Cardiac septum (tissue), 1 donor: ENCODE measurements around the gene LYRM4. TPM values are rescaled to one million over a fixed set of nuclear protein-coding genes. Genes with fewer than 3 reads are reported as not detected.
A peak's percentile ranks its signal among the peaks of the same experiment; 100 is the strongest.
"Not testable (repeated sequence)": the region's sequence is repeated elsewhere in the genome, so short reads cannot be mapped to it uniquely, and the experiment has no call there.

Experiments used
- DNase-seq: peaks from one replicate; pipeline ENCODE4 v3.0.0-alpha.2; 2020; ENCODE audit warnings: low spot score
- intact Hi-C: fragments of 100-400 bp; cut with DNase I; formaldehyde crosslinking; loops from one replicate; pipeline ENCODE4 v1.14.0; 2022
- total RNA-seq: library from RNA; stranded (reverse); fragmentation: NEBNext Ultra II Directional; extraction: Animal tissue kit (Norgen Biotek cat#: 25700); gene quantifications from one replicate; pipeline ENCODE4 v1.2.1, GENCODE V29; 2021
- donor health status: DM: no; HTN: no; CAD: no.

The LYRM4 gene
- total RNA-seq, 1 donor from 2014 or later: 21.1 TPM

GRCh38 chr6:5136851-5137250 lies 123.9 kb downstream of the LYRM4 start:
- DNase-seq: no peak
- intact Hi-C loops: no loop called here

DNA sequence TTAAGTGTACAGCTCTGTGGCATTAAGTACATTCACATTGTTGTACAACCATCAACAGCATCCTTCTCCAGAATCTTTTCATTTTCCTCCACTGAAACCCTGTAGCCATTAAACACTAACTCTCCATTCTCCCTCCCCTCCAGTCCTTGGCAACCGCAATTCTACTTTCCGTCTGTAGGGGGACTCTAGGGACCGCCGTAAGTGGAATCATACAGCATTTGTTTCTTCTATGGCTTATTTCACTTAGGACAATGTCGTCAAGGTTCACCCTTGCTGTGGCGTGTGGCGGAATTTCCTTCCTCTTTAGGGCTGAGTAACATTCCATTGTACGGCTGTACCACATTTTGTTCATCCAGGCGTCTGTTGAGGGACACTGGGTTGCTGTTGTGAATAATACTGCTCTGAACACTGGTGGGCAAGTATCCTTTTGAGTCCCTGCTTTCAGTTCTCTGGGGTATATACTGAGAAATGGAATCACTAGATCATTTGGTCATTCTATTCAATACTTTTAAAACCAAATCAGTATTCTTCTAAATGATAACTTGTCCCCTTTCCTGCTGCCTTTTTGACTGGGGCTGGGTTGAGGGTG lies 124.9 kb downstream of the LYRM4 start:
- intact Hi-C loops: no loop called here
- DNase-seq: no peak

- DNase-seq: no peak
- intact Hi-C loops: no loop called here
Observed at GRCh38 chr6:5133943-5134342, 126.8 kb downstream of the LYRM4 start.

- intact Hi-C loops: no loop called here
- peak; percentile 86 for DNase-seq
Observed at GRCh38 chr6:5132731-5133130, 128.0 kb downstream of the LYRM4 start.

- DNase-seq: no peak
- intact Hi-C loops: no loop called here
Observed at GRCh38 chr6:5130135-5130866, 130.4 kb downstream of the LYRM4 start.

DNA sequence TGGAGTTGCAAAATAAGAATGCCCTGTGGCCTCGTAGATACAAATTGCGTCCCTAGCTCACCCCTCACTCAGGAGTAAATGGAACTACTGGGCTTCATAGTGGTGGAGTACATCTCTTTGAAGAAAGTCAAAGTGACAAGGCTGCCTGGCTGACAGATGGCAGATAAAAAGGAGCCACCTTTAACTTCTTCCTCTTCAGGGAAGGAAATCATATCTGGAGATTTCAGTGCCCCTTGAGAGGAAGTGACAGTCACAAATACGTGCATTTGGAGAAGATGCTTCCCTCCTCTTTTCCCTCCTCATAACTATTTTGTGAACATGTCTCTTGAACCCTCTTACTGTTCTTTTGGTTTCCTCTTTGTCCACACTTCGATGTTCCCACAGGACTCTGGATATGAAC lies 132.4 kb downstream of the LYRM4 start:
- intact Hi-C loops: no loop called here
- no peak for DNase-seq

DNA sequence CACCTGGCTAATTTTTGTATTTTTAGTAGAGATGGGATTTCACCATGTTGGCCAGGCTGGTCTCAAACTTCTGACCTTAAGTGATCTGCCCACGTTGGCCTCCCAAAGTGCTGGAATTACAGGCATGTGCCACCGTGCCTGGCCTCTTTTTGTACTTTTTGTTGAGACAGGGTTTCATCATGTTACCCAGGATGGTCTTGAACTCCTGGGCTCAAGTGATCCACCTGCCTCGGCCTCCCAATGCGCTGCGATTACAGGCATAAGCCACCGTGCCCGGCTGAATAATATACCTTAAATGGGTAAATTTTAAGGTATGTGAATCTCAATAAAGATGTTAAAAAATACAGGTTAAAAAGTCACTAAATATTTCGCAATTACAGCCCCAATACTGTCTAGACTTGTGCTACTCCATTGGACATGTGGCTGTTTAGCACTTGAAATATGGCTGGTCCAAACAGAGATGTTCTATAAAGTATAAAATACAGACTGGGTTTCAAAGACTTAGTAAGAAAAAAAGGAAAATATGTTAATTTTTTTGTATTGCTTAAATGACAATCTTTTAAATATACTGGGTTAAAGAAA lies 133.6 kb downstream of the LYRM4 start:
- intact Hi-C loops: no loop called here
- no peak for DNase-seq

DNA sequence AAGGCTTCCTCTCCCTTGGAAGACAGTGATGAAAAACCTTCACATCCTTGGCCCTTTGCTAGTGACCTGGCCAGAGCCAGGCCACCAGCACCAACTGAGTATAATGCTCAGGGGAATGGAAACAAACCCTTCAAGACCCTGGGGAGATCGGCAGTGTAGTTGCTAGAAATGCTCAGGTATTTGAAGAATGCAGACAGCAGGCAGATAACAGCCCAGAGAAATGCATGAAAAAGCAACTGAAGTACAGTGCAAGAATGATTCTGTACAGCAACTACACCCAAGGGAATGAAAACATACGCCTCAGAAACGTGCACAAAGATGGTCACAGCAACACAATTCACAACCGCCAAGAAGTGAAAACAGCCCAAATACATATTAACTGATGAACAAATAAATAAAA lies 134.5 kb downstream of the LYRM4 start:
- intact Hi-C loops: no loop called here
- no peak for DNase-seq

- DNase-seq: no peak
- intact Hi-C loops: no loop called here
Observed at GRCh38 chr6:5125152-5126006, 135.4 kb downstream of the LYRM4 start.

- intact Hi-C loops: no loop called here
- no peak for DNase-seq
Observed at GRCh38 chr6:5124526-5124925, 136.2 kb downstream of the LYRM4 start.

DNA sequence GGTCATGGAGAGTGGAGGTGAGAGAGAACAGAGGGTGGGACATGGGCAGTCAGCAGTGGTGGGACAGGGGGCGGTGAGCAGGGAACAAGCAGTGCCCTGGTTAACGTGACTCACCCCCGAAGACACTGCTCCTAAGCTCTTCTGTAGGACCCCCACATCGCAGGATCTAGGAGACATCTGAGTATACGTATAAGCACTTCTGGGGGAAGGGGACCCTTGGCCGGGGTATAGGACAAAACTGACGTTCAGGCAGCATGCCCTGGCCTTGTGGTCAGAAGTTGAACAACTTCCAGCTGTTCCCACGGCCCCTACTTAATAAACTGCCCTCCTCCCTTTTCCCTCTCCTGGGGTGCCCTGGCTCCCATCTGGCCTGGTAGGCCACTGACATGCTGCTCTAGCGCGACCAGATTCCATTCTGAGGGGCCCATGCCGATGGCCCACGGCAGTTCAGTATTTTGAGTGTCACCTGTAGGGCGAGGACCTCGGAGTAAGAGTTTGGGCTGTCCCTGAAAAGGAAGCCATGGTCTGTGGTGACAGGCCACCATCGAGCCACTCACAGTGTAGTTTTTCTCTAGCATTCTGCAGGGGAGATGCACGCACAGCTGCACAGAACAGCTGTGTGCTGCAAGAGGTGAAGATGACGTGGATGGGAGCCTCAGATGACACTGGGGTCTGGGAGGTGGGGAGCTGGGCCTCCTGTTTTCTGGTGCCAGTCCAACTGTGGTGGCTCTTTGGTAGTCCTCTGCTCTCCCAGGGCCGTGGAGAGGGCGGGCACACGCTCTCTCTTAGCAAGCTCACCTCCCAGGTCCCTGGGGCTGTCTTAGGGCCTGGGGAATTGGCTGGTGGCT lies 137.2 kb downstream of the LYRM4 start:
- no peak for DNase-seq
- intact Hi-C loops: no loop called here

DNA sequence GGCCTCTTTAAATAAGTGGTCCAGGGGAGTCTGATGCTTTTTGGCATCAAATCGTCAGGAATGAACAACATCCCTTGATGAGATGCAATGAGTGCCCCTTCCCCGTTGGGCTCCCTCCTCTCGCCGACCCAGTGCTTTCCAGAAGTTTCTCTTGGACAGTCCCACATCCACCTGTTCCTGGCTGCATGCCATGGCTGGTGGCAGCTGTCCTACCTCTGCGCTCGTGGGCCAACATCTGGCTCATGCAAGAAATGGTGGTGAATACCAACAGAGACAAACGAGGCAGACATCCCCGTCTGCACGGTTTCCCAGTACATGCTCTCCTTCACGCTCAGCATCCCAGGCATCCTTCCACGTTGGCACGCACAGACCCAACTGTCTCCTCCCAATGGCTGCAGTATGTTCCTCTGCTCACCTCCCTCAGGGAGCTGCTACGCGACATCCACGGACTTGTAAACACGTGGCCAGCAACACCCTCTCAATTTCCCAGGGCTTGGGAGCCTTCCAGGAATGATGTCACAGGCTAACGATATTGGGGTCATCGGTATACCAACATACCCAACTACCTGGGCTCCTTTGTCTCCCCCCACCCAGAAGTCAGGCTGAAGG lies 138.1 kb downstream of the LYRM4 start:
- intact Hi-C loops: no loop called here
- DNase-seq: no peak

DNA sequence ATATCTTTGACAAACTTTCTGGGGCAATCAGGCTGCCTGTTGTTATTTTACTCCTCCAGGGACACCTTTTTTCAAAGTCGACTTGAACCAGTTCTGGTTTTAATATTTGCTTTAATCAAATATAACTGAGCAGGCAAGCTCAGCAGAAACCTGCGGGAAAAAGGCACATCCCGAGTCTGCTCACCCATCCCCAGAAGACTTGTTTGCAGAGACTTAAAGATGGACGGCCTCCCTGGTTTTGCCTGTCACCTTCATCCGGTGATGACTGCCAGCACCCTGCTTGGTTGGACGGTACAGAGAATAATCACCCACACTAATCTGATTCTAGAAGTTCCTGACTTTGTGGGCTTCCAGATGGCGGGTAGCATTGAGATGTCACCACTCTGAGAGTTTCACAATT lies 138.8 kb downstream of the LYRM4 start:
- intact Hi-C loops: no loop called here
- no peak for DNase-seq

DNA sequence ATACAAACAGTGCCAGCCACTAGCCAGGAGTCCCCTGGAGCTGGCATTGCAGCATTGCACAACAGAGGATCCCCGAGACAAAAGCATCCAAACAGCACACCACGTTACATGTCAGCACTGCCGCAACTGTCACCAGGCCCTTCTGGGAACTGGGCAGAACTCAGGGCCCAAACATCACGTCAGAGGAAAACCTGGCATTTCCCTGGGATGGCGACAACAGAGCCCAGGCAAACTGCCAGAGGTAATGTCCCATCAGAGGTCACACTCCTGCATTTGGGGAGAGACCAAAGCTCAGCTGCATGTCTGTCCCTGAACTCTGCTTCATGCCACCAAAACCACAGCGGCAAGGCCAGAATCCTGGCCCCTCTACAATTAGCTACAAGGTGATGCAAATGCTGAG lies 139.3 kb downstream of the LYRM4 start:
- DNase-seq: no peak
- intact Hi-C loops: no loop called here

- DNase-seq, intact Hi-C loops: not testable (repeated sequence)
Observed at GRCh38 chr6:5120543-5120942, 140.2 kb downstream of the LYRM4 start.

DNA sequence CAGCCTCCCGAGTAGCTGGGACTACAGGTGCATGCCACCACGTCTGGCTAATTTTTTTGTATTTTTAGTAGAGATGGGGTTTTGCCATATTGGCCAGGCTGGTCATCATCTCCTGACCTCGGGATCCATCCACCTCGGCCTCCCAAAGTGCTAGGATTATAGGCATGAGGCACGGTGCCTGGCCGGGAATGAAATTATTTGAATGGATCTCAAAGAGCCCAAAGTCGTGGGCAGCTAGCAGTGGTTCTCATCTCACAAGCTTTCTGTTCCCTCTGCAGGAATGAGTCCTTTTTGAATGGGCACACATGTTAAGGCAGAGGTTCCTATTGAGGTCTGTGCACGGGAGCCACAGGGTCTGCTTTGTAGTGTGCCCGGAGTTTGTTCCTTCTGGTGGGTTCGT lies 140.7 kb downstream of the LYRM4 start:
- intact Hi-C loops: no loop called here

DNA sequence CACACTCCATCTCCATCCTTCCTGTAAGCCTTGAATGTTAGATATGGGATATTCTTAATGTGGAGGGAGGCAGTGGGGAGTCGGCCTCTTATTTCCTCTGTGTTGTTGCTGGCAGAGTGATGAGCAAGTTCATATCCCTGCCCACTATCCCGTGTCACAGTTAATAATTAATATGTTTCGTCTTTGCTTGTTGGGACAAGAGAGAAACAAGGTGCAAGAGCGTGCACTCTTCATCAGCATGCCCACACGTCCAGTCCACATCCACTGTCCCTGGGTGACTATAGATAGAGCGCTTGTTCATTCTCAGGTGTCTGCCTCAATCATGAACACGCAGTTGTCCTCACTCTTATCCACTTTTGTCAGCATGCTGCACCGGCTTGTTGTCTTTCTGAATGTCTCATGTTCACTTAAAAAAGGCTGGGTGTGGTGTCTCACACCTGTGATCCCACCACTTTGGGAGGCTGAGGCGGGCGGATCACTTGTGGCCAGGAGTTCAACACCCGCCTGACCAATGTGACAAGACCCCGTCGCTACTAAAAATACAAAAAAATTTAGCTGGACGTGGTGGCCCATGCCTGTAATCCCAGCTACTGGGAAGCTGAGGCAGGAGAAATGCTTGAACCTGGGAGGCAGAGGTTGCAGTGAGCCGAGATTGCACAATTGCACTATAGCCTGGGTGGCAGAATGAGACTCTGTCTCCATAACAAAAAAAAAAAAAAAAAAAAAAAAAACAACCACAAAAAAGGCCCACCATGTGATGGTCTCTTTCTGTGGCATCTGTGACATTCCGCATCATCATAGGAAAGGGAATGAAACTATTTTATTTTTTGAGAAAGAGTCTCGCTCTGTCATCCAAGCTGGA lies 141.4 kb downstream of the LYRM4 start:
- intact Hi-C loops: loop anchor here (5.0 kb wide), 1 partner anchor 62 kb away; no protein-coding TSS in a partner anchor
- DNase-seq: no peak

More for the DNA sequence above, 140.7 kb downstream of the LYRM4 start:
- no peak for DNase-seq
